OCI-LY3 (cell line): Measurements from ENCODE around the gene FETUB.

Experiments
- H2AFZ ChIP-seq: fragments of 200-600, 300-600 bp; shearing (Covaris generic); 2 replicates; pipeline ENCODE4 v1.6.0; 2014; ENCODE audit warnings: antibody characterized with exemption, low read depth, low read length
- H3K27ac ChIP-seq: fragments of 200-600, 300-600 bp; sonication (generic); 2 replicates; pipeline ENCODE4 v1.5.1; 2014; ENCODE audit warnings: mild to moderate bottlenecking, low read length, moderate library complexity, mixed read lengths
- H3K27me3 ChIP-seq: fragments of 200-600, 300-600 bp; sonication (generic); 2 replicates; pipeline ENCODE4 v1.6.1; 2014; ENCODE audit warnings: low read depth, low read length, mixed read lengths
- H3K36me3 ChIP-seq: fragments of 200-600, 300-600 bp; sonication (generic); replicated peaks from 2 replicates; pipeline ENCODE3; 2014; ENCODE audit warnings: low read depth, low read length, mixed read lengths
- H3K4me1 ChIP-seq: fragments of 300-600, 200-600 bp; sonication (generic); 2 replicates; pipeline ENCODE4 v1.6.1; 2014; ENCODE audit warnings: low read length, mixed read lengths
- H3K4me2 ChIP-seq: fragments of 200-600, 300-600 bp; sonication (generic); 2 replicates; pipeline ENCODE4 v1.6.1; 2014; ENCODE audit warnings: low read length, mixed read lengths
- H3K4me3 ChIP-seq: fragments of 300-600, 200-600 bp; sonication (generic); 2 replicates; pipeline ENCODE4 v1.5.1; 2014; ENCODE audit warnings: antibody characterized with exemption, mild to moderate bottlenecking, low read length, moderate library complexity
- H3K79me2 ChIP-seq: fragments of 300-600, 200-600 bp; shearing (Covaris generic); 2 replicates; pipeline ENCODE4 v1.6.1; 2014; ENCODE audit warnings: mild to moderate bottlenecking, low read length, mixed read lengths
- H3K9ac ChIP-seq: fragments of 300-600, 200-600 bp; shearing (Covaris generic); 2 replicates; pipeline ENCODE4 v1.6.0; 2014; ENCODE audit warnings: mild to moderate bottlenecking, low read length, moderate library complexity
- H3K9me3 ChIP-seq: fragments of 200-600, 300-600 bp; shearing (Covaris generic); 2 replicates; pipeline ENCODE4 v1.6.1; 2014; ENCODE audit warnings: low read length, mixed read lengths; ENCODE audit not compliant: insufficient read depth
- H4K20me1 ChIP-seq: fragments of 200-600, 300-600 bp; sonication (generic); 2 replicates; pipeline ENCODE4 v1.6.1; 2016; ENCODE audit warnings: low read length, mixed read lengths; ENCODE audit not compliant: insufficient read depth
- EZH2phosphoT487 ChIP-seq: fragments of 200-600 bp; shearing (Covaris generic); IDR thresholded peaks from 2 replicates; pipeline ENCODE4 v1.6.1; 2018; ENCODE audit warnings: antibody characterized with exemption, mixed run types, low read depth
- TF ChIP-seq, protein P1 (sequence below): fragments of 200-600, 300-600 bp; sonication (generic); IDR thresholded peaks from 2 replicates; pipeline ENCODE4 v1.5.1; 2014; ENCODE audit warnings: antibody characterized with exemption, low read length, low read depth

FETUB gene

DNA sequence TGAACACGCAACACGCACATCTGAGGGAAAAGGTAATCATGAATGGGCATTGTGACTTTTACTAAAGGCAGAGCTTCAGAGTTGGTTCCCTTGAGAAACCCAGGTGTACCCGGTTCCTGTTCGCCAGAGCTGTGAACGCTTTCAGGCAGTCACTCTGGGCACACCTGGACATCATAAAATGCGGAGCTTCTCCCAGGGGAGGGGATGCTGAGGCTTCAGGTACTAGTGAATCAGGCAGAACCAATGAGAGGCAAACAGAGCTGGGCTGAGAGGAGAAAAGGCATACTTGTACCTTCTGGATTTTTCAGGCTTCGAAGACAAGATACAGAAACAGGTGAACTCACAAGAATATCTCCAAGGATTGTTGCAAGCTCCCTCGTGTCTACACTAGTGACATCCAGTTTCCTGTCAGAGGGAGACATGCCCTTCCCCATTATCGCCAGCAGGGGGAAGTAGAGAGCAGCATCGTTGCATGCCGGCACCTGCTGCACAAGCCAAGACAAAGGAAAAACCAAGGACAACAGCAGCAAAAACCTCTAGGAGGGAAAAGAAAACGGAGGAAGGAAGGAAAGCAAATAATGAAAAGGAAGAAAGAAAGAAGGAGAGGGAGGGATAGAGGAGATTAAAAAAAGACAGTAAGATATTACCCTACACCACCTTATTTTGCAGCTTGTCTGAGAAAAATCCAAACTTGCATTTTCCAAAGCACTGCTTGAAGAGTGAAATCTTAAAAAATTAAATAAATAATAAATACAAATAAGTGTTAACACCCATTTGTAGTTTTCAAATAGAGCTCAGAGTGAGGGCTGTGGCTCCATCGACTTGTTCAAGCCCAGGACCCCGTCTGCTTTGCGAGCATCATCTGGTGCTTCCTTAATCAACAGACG is 25.4 kb upstream of the FETUB start:
- Histone ChIP-seq H3K27ac (no peak overlapping the region), H3K4me1 (peaks cover 17% of the 10 kb centered on the region), H3K27me3 (peaks cover 37% of the 10 kb centered on the region), H3K79me2 (no peaks in the 10 kb centered on the region), H3K9ac (peak overlapping the region; percentile 16; the same call in 1 of the 2 replicates), H2AFZ (peak overlapping the region; percentile 91), H3K4me3 (peak overlapping the region; percentile 75), H3K4me2 (peak overlapping the region; percentile 96), H4K20me1 (no peaks in the 10 kb centered on the region), H3K36me3 (no peaks in the 10 kb centered on the region), H3K9me3 (no peaks in the 10 kb centered on the region)
- TF ChIP-seq, protein P1, sequence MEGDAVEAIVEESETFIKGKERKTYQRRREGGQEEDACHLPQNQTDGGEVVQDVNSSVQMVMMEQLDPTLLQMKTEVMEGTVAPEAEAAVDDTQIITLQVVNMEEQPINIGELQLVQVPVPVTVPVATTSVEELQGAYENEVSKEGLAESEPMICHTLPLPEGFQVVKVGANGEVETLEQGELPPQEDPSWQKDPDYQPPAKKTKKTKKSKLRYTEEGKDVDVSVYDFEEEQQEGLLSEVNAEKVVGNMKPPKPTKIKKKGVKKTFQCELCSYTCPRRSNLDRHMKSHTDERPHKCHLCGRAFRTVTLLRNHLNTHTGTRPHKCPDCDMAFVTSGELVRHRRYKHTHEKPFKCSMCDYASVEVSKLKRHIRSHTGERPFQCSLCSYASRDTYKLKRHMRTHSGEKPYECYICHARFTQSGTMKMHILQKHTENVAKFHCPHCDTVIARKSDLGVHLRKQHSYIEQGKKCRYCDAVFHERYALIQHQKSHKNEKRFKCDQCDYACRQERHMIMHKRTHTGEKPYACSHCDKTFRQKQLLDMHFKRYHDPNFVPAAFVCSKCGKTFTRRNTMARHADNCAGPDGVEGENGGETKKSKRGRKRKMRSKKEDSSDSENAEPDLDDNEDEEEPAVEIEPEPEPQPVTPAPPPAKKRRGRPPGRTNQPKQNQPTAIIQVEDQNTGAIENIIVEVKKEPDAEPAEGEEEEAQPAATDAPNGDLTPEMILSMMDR, result peak; percentile 90
- TF ChIP-seq EZH2phosphoT487, result no peak

DNA sequence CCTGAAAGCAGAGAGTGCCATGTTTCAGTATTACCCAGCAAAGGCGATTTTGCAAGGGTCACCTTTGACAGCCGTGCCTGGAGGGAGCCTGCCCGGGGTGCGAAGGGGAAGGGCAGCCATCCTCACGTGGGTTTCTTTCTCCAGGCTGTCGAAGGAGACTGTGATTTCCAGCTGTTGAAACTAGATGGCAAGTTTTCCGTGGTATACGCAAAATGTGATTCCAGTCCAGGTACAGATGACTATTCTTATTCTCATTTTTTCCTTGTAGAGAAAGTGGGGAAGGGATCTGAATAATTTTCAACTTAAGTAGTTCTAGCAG is 23.9 kb upstream of the FETUB start:
- TF ChIP-seq, protein P1, result no peak
- no peak for TF ChIP-seq EZH2phosphoT487
- peak overlapping the region; percentile 74; the same call in 1 of the 2 replicates for H3K4me3 ChIP-seq
- H2AFZ ChIP-seq, result no peak overlapping the region
- no peak overlapping the region for H3K27ac ChIP-seq
- peak overlapping the region; percentile 74; the same call in 1 of the 2 replicates for H3K4me2 ChIP-seq
- no peaks in the 10 kb centered on the region for H3K79me2 ChIP-seq
- H3K9me3 ChIP-seq, result no peaks in the 10 kb centered on the region
- no peaks in the 10 kb centered on the region for H3K36me3 ChIP-seq
- peaks cover 17% of the 10 kb centered on the region for H3K4me1 ChIP-seq
- peaks cover 37% of the 10 kb centered on the region for H3K27me3 ChIP-seq
- no peaks in the 10 kb centered on the region for H4K20me1 ChIP-seq
- no peak overlapping the region for H3K9ac ChIP-seq

DNA sequence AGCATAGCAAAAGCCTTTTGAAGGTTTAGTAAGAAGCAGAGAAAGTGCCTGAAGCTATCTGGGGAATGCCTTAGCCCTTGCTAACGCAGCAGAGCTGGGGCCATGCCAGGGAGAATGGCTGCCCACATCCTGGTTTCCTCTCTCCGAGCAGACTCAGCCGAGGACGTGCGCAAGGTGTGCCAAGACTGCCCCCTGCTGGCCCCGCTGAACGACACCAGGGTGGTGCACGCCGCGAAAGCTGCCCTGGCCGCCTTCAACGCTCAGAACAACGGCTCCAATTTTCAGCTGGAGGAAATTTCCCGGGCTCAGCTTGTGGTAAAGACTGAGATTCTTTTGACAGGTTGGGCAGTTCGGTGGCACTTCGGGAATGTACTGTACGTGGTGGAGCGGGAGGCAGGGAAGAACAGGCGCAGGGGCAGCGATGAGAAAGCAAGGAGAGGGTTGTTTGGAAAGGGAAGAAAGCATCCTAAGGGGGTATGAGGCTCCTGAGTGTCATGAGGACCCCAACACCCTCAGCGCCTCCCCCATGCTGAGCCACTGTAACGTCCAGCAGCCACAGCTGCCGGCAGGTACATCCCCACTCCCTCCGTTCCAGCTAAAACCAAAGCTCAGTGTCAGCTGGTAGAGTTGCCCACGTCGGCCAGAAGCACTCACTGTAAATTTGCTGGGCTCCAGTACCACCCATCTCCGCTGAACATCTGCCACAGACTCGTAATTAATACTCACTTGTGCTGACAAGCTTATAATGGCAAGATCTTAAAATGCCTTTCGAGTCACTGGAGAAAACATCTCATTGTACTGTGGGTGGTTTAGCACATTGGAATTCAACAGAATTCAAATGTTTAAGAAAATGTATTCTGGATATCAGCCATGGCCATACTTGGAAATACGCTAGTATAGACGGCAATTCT is 22.9 kb upstream of the FETUB start:
- Histone ChIP-seq H3K36me3 (no peaks in the 10 kb centered on the region), H3K9me3 (no peaks in the 10 kb centered on the region), H3K4me2 (peak overlapping the region; percentile 74), H3K79me2 (no peaks in the 10 kb centered on the region), H3K4me1 (peaks cover 17% of the 10 kb centered on the region), H3K27ac (no peak overlapping the region), H3K9ac (peak overlapping the region; percentile 38; the same call in 1 of the 2 replicates), H3K4me3 (peak overlapping the region; percentile 74), H2AFZ (peak overlapping the region; percentile 89), H3K27me3 (peaks cover 41% of the 10 kb centered on the region), H4K20me1 (no peaks in the 10 kb centered on the region)
- TF ChIP-seq EZH2phosphoT487, result no peak
- TF ChIP-seq, protein P1, result peak; percentile 91
